ENCODE data around the gene DIPK1A. TPM values are rescaled to one million over a fixed set of nuclear protein-coding genes. Genes with fewer than 3 reads are reported as not detected.

DIPK1A gene
- polyA plus RNA-seq, 1 donor from 2014 or later = 10.0 TPM

GRCh38 chr1:92927870-92928269, 33.4 kb downstream of the DIPK1A start (continued):
- TF ChIP-seq EP300 (conservative IDR thresholded peaks at IDR 0.05; ENCODE audit: poor library complexity, severe bottlenecking) (no peak), MXI1 (conservative IDR thresholded peaks at IDR 0.05; ENCODE audit: poor library complexity, severe bottlenecking) (no peak), SMC3 (conservative IDR thresholded peaks at IDR 0.05; ENCODE audit: poor library complexity) (no peak), TAF1 (IDR thresholded peaks at IDR 0.05; ENCODE audit: low read depth) (no peak)

- no peaks in the 10 kb centered on the region for H3K9me3 ChIP-seq (ENCODE audit: low read length)
- no peak overlapping the region for H3K4me3 ChIP-seq (ENCODE audit: low read length)
- no peaks in the 10 kb centered on the region for H3F3A ChIP-seq (ENCODE audit: insufficient read depth, low read length, poor library complexity, severe bottlenecking)
- no peaks in the 10 kb centered on the region for H3K27me3 ChIP-seq (ENCODE audit: insufficient read depth, low read depth, low read length)
- no peaks in the 10 kb centered on the region for H3K9me2 ChIP-seq (ENCODE audit: insufficient read depth, low read length)
- no peaks in the 10 kb centered on the region for H4K20me1 ChIP-seq (ENCODE audit: insufficient read depth)
- no peak overlapping the region for H3K4me2 ChIP-seq (ENCODE audit: low read length)
- H3K36me3 ChIP-seq (ENCODE audit: insufficient read depth, low read length) = no peaks in the 10 kb centered on the region
- TF ChIP-seq POLR2AphosphoS5 (IDR thresholded peaks at IDR 0.05) = no peak
- TF ChIP-seq EP300 (conservative IDR thresholded peaks at IDR 0.05; ENCODE audit: poor library complexity, severe bottlenecking) = no peak
- TF ChIP-seq RAD21 (conservative IDR thresholded peaks at IDR 0.05) = no peak
- TF ChIP-seq TAF1 (IDR thresholded peaks at IDR 0.05; ENCODE audit: low read depth) = no peak
- no peak for TF ChIP-seq EZH2 (IDR thresholded peaks at IDR 0.05; ENCODE audit: borderline replicate concordance, insufficient read depth, low read length, poor library complexity, severe bottlenecking)
- TF ChIP-seq CTCF (IDR thresholded peaks at IDR 0.05; ENCODE audit: poor library complexity, severe bottlenecking) = no peak
- no peak for TF ChIP-seq REST (IDR thresholded peaks at IDR 0.05; ENCODE audit: borderline replicate concordance)
- TF ChIP-seq MXI1 (conservative IDR thresholded peaks at IDR 0.05; ENCODE audit: poor library complexity, severe bottlenecking) = no peak
- no peak for TF ChIP-seq SMC3 (conservative IDR thresholded peaks at IDR 0.05; ENCODE audit: poor library complexity)
- H3K27ac ChIP-seq (ENCODE audit: low read length) = no peak overlapping the region
- no peak overlapping the region for H2AFZ ChIP-seq (ENCODE audit: low read depth, low read length)
- H3K79me2 ChIP-seq (replicated peaks; ENCODE audit: insufficient read depth, low read length) = no peaks in the 10 kb centered on the region
- H3K9ac ChIP-seq (ENCODE audit: low read length) = no peak overlapping the region
These were observed 34.4 kb downstream of the DIPK1A start for GRCh38 chr1:92926873-92927272.

GRCh38 chr1:92924501-92924900, 36.8 kb downstream of the DIPK1A start:
- Histone ChIP-seq H3K4me3 (ENCODE audit: low read length) (no peak overlapping the region), H3K27me3 (ENCODE audit: insufficient read depth, low read depth, low read length) (no peaks in the 10 kb centered on the region), H3F3A (ENCODE audit: insufficient read depth, low read length, poor library complexity, severe bottlenecking) (no peaks in the 10 kb centered on the region), H3K4me2 (ENCODE audit: low read length) (no peak overlapping the region), H3K9me3 (ENCODE audit: low read length) (no peaks in the 10 kb centered on the region), H2AFZ (ENCODE audit: low read depth, low read length) (no peak overlapping the region), H3K9ac (ENCODE audit: low read length) (no peak overlapping the region), H3K36me3 (ENCODE audit: insufficient read depth, low read length) (no peaks in the 10 kb centered on the region), H3K9me2 (ENCODE audit: insufficient read depth, low read length) (no peaks in the 10 kb centered on the region), H3K27ac (ENCODE audit: low read length) (no peak overlapping the region), H4K20me1 (ENCODE audit: insufficient read depth) (no peaks in the 10 kb centered on the region), H3K79me2 (replicated peaks; ENCODE audit: insufficient read depth, low read length) (no peaks in the 10 kb centered on the region)
- TF ChIP-seq POLR2AphosphoS5 (IDR thresholded peaks at IDR 0.05) = no peak
- no peak for TF ChIP-seq TAF1 (IDR thresholded peaks at IDR 0.05; ENCODE audit: low read depth)
- TF ChIP-seq EP300 (conservative IDR thresholded peaks at IDR 0.05; ENCODE audit: poor library complexity, severe bottlenecking) = no peak
- TF ChIP-seq EZH2 (IDR thresholded peaks at IDR 0.05; ENCODE audit: borderline replicate concordance, insufficient read depth, low read length, poor library complexity, severe bottlenecking) = no peak
- no peak for TF ChIP-seq SMC3 (conservative IDR thresholded peaks at IDR 0.05; ENCODE audit: poor library complexity)
- no peak for TF ChIP-seq MXI1 (conservative IDR thresholded peaks at IDR 0.05; ENCODE audit: poor library complexity, severe bottlenecking)
- TF ChIP-seq CTCF (IDR thresholded peaks at IDR 0.05; ENCODE audit: poor library complexity, severe bottlenecking) = no peak
- no peak for TF ChIP-seq RAD21 (conservative IDR thresholded peaks at IDR 0.05)
- TF ChIP-seq REST (IDR thresholded peaks at IDR 0.05; ENCODE audit: borderline replicate concordance) = no peak

Measured in neural cell (in vitro differentiated cells).